K562 (cell line): ENCODE results near the gene PPCDC. TPM values are rescaled to one million over a fixed set of nuclear protein-coding genes. Genes with fewer than 3 reads are reported as not detected.

ENCODE experiments used
- ATAC-seq: fragments of 200-7000 bp; cut with Tn5 transposase; 3 replicates; pipeline ENCODE4 v1.9.1; 2020; ENCODE audit warnings: moderate library complexity
- BruUV-seq: library from RNA; stranded (reverse); fragments of 400-500 nt; replicated peaks from 2 replicates; lab custom pipeline; 2021; lab: Mats Ljungman, UMichigan
- CTCF ChIA-PET: fragments of 300-600 bp; formaldehyde crosslinking; extraction: SDS; loops from one replicate; lab custom pipeline; 2021; ENCODE audit warnings: low intra/inter-chr PET ratio; lab: Yijun Ruan, JAX
- POLR2A ChIA-PET: fragments of 300-600, 350-650 bp; sonication (Branson Sonifier 250); formaldehyde crosslinking; extraction: SDS; loops from one replicate; lab custom pipeline; 2021; ENCODE audit warnings: antibody characterized with exemption, inconsistent platforms; lab: Yijun Ruan, JAX
- DNase-seq, 4 experiments: peaks; one replicate each; pipeline versions ENCODE4 v3.0.0 to v3.0.0-alpha.2; 2011 to 2018; ENCODE audit warnings: low spot score in 3 of 4, mixed read lengths in 3 of 4; ENCODE audit errors: extremely low read depth in 1 of 4
- FAIRE-seq: peaks from 2 replicates; lab custom pipeline; 2011; peaks lifted over from hg19 to GRCh38; lab: Jason Lieb, UNC
- H2AFZ ChIP-seq: 2 replicates; pipeline ENCODE4 v1.6.0; 2011; ENCODE audit warnings: low read depth, low read length, control low read depth, inconsistent platforms
- H3K27ac ChIP-seq: fragments of 200-600 bp; 3 replicates; pipeline ENCODE4 v1.8.0; 2011; ENCODE audit warnings: low read depth, mild to moderate bottlenecking, control low read depth, inconsistent platforms, low read length, moderate library complexity, mixed read lengths; ENCODE audit errors: extremely low read depth
- H3K27me3 ChIP-seq, 2 experiments: fragments of 300-600 bp in 1 of 2; 2 replicates in 1 of 2; 3 replicates in 1 of 2; pipeline versions ENCODE4 v1.6.0 to v1.8.0; 2011; ENCODE audit warnings: inconsistent platforms in 2 of 2, low read length in 2 of 2, mild to moderate bottlenecking in 1 of 2, mixed read lengths in 1 of 2, moderate library complexity in 1 of 2; ENCODE audit not compliant: control insufficient read depth in 2 of 2, insufficient read depth in 2 of 2
- H3K36me3 ChIP-seq: fragments of 300-600 bp; 3 replicates; pipeline ENCODE4 v1.8.0; 2011; ENCODE audit warnings: mild to moderate bottlenecking, low read length, inconsistent platforms; ENCODE audit not compliant: control insufficient read depth, insufficient read depth
- H3K4me1 ChIP-seq, 2 experiments: fragments of 200-600 bp in 1 of 2; replicated peaks in 1 of 2; 2 replicates in 1 of 2; 3 replicates in 1 of 2; pipeline versions ENCODE4 v1.5.1 to v1.8.0; 2011; ENCODE audit warnings: inconsistent platforms in 2 of 2, low read length in 2 of 2, mild to moderate bottlenecking in 1 of 2, mixed read lengths in 1 of 2, moderate library complexity in 1 of 2; ENCODE audit not compliant: control insufficient read depth in 2 of 2, insufficient read depth in 2 of 2
- H3K4me2 ChIP-seq: 2 replicates; pipeline ENCODE4 v1.6.1; 2011; ENCODE audit warnings: low read length, control low read depth, inconsistent platforms, mixed read lengths; ENCODE audit not compliant: insufficient read depth
- H3K4me3 ChIP-seq: fragments of 200-600 bp; sonication (generic), shearing (Covaris generic); 2 replicates; pipeline ENCODE4 v1.5.1; 2016; ENCODE audit warnings: control low read depth, inconsistent platforms
- H3K79me2 ChIP-seq: fragments of 200-600 bp; 3 replicates; pipeline ENCODE4 v1.8.0; 2011; ENCODE audit warnings: low read length, inconsistent platforms; ENCODE audit not compliant: control insufficient read depth, insufficient read depth
- H3K9ac ChIP-seq, 2 experiments: 2 replicates each; pipeline versions ENCODE4 v1.6.0 to v1.6.1; 2011; ENCODE audit warnings: low read depth in 2 of 2, low read length in 2 of 2, control low read depth in 1 of 2, inconsistent platforms in 1 of 2, mild to moderate bottlenecking in 1 of 2, mixed read lengths in 1 of 2; ENCODE audit not compliant: insufficient read depth in 1 of 2
- H3K9me1 ChIP-seq: one replicate; pipeline ENCODE4 v1.6.0; 2011; ENCODE audit warnings: inconsistent platforms, mild to moderate bottlenecking, low read length, moderate library complexity; ENCODE audit not compliant: control insufficient read depth, insufficient read depth
- H3K9me3 ChIP-seq: replicated peaks from 2 replicates; pipeline ENCODE4 v1.5.1; 2011; ENCODE audit warnings: low read depth, low read length, inconsistent platforms; ENCODE audit not compliant: control insufficient read depth, insufficient read depth
- H4K20me1 ChIP-seq: replicated peaks from 2 replicates; pipeline ENCODE4 v1.6.1; 2011; ENCODE audit warnings: low read length, inconsistent platforms, mixed read lengths; ENCODE audit not compliant: control insufficient read depth, insufficient read depth
- DACH1 ChIP-seq: fragments of 450-650 bp; IDR thresholded peaks from 2 replicates; pipeline ENCODE4 v1.6.1; 2018; ENCODE audit not compliant: partially characterized antibody
- NELFE ChIP-seq: IDR thresholded peaks from 2 replicates; pipeline ENCODE4 v1.6.1; 2011; ENCODE audit warnings: mild to moderate bottlenecking; ENCODE audit not compliant: insufficient read depth, insufficient read length
- PCBP1 ChIP-seq: fragments of 200-400 bp; formaldehyde crosslinking; IDR thresholded peaks from 2 replicates; pipeline ENCODE4 v1.6.1; 2018; ENCODE audit warnings: mild to moderate bottlenecking, low read depth, low read length; ENCODE audit not compliant: poor library complexity, severe bottlenecking
- RFX5 ChIP-seq: IDR thresholded peaks from 2 replicates; pipeline ENCODE4 v1.6.1; 2011; ENCODE audit warnings: low read depth, mild to moderate bottlenecking, improper control_type of control experiment, low read length
- ZKSCAN3 ChIP-seq: fragments of 250-450 bp; sonication (Bioruptor Pico); IDR thresholded peaks from 2 replicates; pipeline ENCODE4 v1.4.0; 2020
- ZNF407 ChIP-seq: fragments of 450-650 bp; IDR thresholded peaks from 2 replicates; pipeline ENCODE4 v1.6.1; 2016; ENCODE audit warnings: low read depth
- ZNF512 ChIP-seq: IDR thresholded peaks from 2 replicates; pipeline ENCODE4 v1.6.1; 2016; ENCODE audit warnings: missing genetic modification characterization, missing compliant biosample characterization
- WGBS: fragments of 100-300 bp; shearing (Covaris generic); methylation state at CpG from one replicate; pipeline ENCODE4 v1.1.6; 2016; ENCODE audit warnings: low coverage, mixed read lengths; ENCODE audit not compliant: insufficient coverage; ENCODE audit errors: missing lambda C conversion rate; 5-methylcytosine and 5-hydroxymethylcytosine counted together
- in situ Hi-C: fragments of 300-500 bp; cut with MboI; formaldehyde crosslinking; loops from 4 replicates; pipeline ENCODE4 v1.15.0; 2018; ENCODE audit warnings: inconsistent platforms, mixed read lengths
- intact Hi-C: fragments of 100-400 bp; cut with micrococcal nuclease; formaldehyde crosslinking; loops from 2 replicates; pipeline ENCODE4 v1.14.2; 2022
- polyA plus RNA-seq, 8 experiments: library from polyadenylated mRNA; depleted of rRNA in 4 of 8; stranded (reverse) in 5 of 8; unstranded in 3 of 8; fragments of >200 nt; fragmentation: Nextera tagmentation in 2 of 8; fragmentation: Illumina TruSeq in 1 of 8; extraction: Ambion mirVana in 2 of 8; extraction: Trizol in 1 of 8; gene quantifications; 2 replicates each; pipeline versions ENCODE4 v1.2.1 to v1.2.3, GENCODE V29; 2011 to 2014; ENCODE audit warnings: inconsistent platforms in 1 of 8, missing spikeins in 1 of 8
- total RNA-seq, 7 experiments: library from RNA; depleted of rRNA in 6 of 7; stranded (reverse); fragments of >200 nt in 6 of 7; fragmentation: Illumina TruSeq in 2 of 7; extraction: Trizol in 2 of 7; gene quantifications; 2 replicates each; pipeline versions ENCODE4 v1.2.1 to v1.2.3, GENCODE V29; 2011 to 2021; ENCODE audit warnings: low replicate concordance in 1 of 7

PPCDC gene
- total and polyA plus RNA-seq, 9 of the 15 experiments (the other 6 are each of a cell fraction or from before 2014, with no cell fraction given), result 10.9 to 53.6 (median 16.7) TPM

GRCh38 chr15:75052972-75053747 lies 29.8 kb downstream of the PPCDC start:
- no peak for DNase-seq
- ChIA-PET POLR2A (interaction anchor here (0.9 to 1.6 kb wide), 5 partner anchors 8 to 151 kb away, joined by 4 to 5 read pairs (median 5); no protein-coding TSS in a partner anchor), CTCF (no interaction called here)
- no peak overlapping the region for H3K4me3 ChIP-seq
- no peak overlapping the region for H3K9ac ChIP-seq
- no peak overlapping the region for H3K27ac ChIP-seq
- peaks cover 6% of the 10 kb centered on the region; the same call in 1 of the 3 replicates for H3K36me3 ChIP-seq
- no TSS peak for BruUV-seq
- no peak overlapping the region for H3K4me2 ChIP-seq
- no peak for FAIRE-seq
- H3K79me2 ChIP-seq, result no peaks in the 10 kb centered on the region
- intact Hi-C loops, result no loop called here
- ATAC-seq, result no peak
- H2AFZ ChIP-seq, result no peak overlapping the region
- H3K27me3 ChIP-seq, result no peaks in the 10 kb centered on the region
- WGBS, result 92% methylated on average over 4 of the region's 5 CpGs
- in situ Hi-C loops, result no loop called here
- no peaks in the 10 kb centered on the region for H3K9me1 ChIP-seq
- no peaks in the 10 kb centered on the region for H3K9me3 ChIP-seq
- TF ChIP-seq ZKSCAN3 (CRISPR knock-in tag) (no peak), ZNF512 (tag) (peak; percentile 69), NELFE (no peak), ZNF407 (no peak), DACH1 (no peak), RFX5 (no peak), PCBP1 (no peak)
- peaks cover 4 to 11% of the 10 kb centered on the region in 2 experiments for H3K4me1 ChIP-seq
- no peaks in the 10 kb centered on the region for H4K20me1 ChIP-seq
